Calu3 (cell line): ENCODE measurements around the gene CEP170B. TPM values are rescaled to one million over a fixed set of nuclear protein-coding genes. Genes with fewer than 3 reads are reported as not detected.

ENCODE experiments used
- BruUV-seq: library from RNA; stranded (reverse); fragments of 400-500 nt; replicated peaks from 2 replicates; lab custom pipeline; 2021; lab: Mats Ljungman, UMichigan
- CTCF ChIA-PET: fragments of 300-600 bp; sonication (Branson Sonifier 250); formaldehyde crosslinking; loops from one replicate; lab custom pipeline; 2022; ENCODE audit warnings: antibody characterized with exemption; lab: Charles Lee
- DNase-seq: peaks from one replicate; pipeline ENCODE4 v3.0.0; 2022
- H3K27ac Mint-ChIP-seq: one replicate; pipeline ENCODE4 v1.8.0; 2022; ENCODE audit warnings: mixed read lengths; ENCODE audit not compliant: unreplicated experiment
- H3K27me3 Mint-ChIP-seq: one replicate; pipeline ENCODE4 v1.8.0; 2022; ENCODE audit warnings: mixed read lengths; ENCODE audit not compliant: unreplicated experiment
- H3K36me3 Mint-ChIP-seq: one replicate; pipeline ENCODE4 v1.8.0; 2022; ENCODE audit warnings: mild to moderate bottlenecking, moderate library complexity, mixed read lengths; ENCODE audit not compliant: insufficient read depth, unreplicated experiment
- H3K4me1 Mint-ChIP-seq: one replicate; pipeline ENCODE4 v1.8.0; 2022; ENCODE audit warnings: mild to moderate bottlenecking, low read depth, mixed read lengths; ENCODE audit not compliant: unreplicated experiment
- H3K4me3 Mint-ChIP-seq: one replicate; pipeline ENCODE4 v1.8.0; 2022; ENCODE audit warnings: mild to moderate bottlenecking, low read depth, moderate library complexity, mixed read lengths; ENCODE audit not compliant: unreplicated experiment
- H3K9me3 Mint-ChIP-seq: one replicate; pipeline ENCODE4 v1.8.0; 2022; ENCODE audit warnings: low read depth, mixed read lengths; ENCODE audit not compliant: unreplicated experiment
- intact Hi-C: fragments of 100-400 bp; cut with micrococcal nuclease; formaldehyde crosslinking; loops from one replicate; pipeline ENCODE4 v1.10.0; 2022; ENCODE audit not compliant: unreplicated experiment
- total RNA-seq: library from RNA; stranded (reverse); gene quantifications from 2 replicates; pipeline ENCODE4 v1.2.3, GENCODE V29; 2022
- TF ChIP-seq, protein P1 (sequence below): fragments of 200-600 bp; IDR thresholded peaks from one replicate; pipeline ENCODE4 v1.8.0; 2022; ENCODE audit warnings: antibody characterized with exemption; ENCODE audit not compliant: unreplicated experiment

The CEP170B gene
- total RNA-seq, 1 experiment from 2014 or later = 60.2 TPM

DNA sequence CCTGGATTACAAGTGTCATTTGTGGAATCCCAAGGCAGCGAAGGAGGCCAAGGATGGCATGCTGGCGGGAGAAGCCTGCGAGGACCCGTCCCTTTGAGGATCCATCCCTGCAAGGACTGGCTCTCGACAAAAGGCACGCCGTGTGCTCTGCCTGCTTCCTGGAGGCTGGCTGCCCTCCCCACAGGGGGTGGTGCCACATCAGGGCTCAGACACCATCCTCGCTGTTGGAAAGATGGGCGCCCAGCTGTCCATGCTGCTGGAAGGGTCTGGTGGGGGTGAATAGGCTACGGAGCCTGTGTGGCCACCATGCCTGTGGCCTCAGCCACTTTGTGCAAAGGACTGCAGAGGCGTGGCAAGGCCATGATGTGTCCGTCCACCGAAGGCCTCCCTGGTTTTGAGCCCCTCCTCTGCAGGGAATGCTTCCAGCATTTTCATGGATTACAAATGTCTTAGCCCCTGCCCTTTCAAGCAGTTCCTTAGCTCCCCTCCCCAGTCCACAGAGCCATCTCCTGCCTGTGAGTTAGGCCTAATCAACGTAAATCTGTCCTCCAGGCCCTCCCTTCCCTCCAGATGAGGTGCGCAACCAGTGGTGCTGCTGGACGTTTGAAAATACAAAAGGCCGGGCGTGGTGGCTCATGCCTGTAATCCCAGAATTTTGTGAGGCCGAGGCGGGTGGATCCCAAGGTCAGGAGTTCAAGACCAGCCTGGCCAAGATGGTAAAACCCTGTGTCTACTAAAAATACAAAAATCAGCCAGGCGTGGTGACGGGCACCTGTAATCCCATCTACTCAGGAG lies 42.0 kb upstream of the CEP170B start:
- intact Hi-C loops = no loop called here
- no TSS peak for BruUV-seq
- Mint-ChIP-seq H3K36me3 (peaks cover 30% of the 10 kb centered on the region), H3K27ac (no peak overlapping the region), H3K4me1 (peaks cover 9% of the 10 kb centered on the region), H3K27me3 (peaks cover 27% of the 10 kb centered on the region), H3K9me3 (peaks cover 7% of the 10 kb centered on the region), H3K4me3 (no peak overlapping the region)
- no peak for DNase-seq
- CTCF ChIA-PET = no interaction called here
- TF ChIP-seq, protein P1, sequence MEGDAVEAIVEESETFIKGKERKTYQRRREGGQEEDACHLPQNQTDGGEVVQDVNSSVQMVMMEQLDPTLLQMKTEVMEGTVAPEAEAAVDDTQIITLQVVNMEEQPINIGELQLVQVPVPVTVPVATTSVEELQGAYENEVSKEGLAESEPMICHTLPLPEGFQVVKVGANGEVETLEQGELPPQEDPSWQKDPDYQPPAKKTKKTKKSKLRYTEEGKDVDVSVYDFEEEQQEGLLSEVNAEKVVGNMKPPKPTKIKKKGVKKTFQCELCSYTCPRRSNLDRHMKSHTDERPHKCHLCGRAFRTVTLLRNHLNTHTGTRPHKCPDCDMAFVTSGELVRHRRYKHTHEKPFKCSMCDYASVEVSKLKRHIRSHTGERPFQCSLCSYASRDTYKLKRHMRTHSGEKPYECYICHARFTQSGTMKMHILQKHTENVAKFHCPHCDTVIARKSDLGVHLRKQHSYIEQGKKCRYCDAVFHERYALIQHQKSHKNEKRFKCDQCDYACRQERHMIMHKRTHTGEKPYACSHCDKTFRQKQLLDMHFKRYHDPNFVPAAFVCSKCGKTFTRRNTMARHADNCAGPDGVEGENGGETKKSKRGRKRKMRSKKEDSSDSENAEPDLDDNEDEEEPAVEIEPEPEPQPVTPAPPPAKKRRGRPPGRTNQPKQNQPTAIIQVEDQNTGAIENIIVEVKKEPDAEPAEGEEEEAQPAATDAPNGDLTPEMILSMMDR = no peak

DNA sequence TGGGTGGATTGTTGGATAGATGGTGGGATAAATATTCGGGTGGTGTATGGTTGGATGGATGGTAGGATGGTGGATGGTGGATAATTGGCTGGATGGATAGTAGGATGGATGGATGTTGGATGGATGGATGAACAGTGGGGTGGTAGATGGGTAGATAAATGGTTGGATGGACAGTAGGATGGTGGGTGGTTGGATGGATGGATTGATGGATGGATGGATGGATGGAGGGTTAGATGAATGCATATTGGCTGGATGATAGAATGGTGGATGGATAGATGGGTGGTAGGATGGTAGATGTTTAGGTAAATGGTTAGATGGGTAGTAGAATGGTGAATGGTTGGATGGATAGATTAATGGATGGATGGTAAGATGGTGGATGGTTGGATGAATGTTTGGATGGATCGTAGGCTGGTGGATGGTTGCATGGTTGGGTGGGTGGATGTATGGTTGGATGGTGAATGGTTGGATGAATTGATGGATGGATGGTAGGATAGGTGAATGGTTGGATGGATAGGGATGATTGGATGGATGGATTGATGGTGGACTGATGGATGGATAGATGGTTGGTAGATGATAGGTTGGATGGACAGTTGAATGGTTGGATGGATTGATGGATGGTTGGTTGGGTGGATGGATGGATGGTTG lies 40.6 kb upstream of the CEP170B start:
- intact Hi-C loops = no loop called here
- peaks cover 7% of the 10 kb centered on the region for H3K9me3 Mint-ChIP-seq
- no peak overlapping the region for H3K27ac Mint-ChIP-seq
- no TSS peak for BruUV-seq
- DNase-seq = no peak
- CTCF ChIA-PET = no interaction called here
- peak overlapping the region; percentile 76 for H3K4me3 Mint-ChIP-seq
- H3K4me1 Mint-ChIP-seq = peaks cover 9% of the 10 kb centered on the region
- TF ChIP-seq, protein P1 = no peak
- H3K36me3 Mint-ChIP-seq = peaks cover 30% of the 10 kb centered on the region
- peaks cover 27% of the 10 kb centered on the region for H3K27me3 Mint-ChIP-seq

DNA sequence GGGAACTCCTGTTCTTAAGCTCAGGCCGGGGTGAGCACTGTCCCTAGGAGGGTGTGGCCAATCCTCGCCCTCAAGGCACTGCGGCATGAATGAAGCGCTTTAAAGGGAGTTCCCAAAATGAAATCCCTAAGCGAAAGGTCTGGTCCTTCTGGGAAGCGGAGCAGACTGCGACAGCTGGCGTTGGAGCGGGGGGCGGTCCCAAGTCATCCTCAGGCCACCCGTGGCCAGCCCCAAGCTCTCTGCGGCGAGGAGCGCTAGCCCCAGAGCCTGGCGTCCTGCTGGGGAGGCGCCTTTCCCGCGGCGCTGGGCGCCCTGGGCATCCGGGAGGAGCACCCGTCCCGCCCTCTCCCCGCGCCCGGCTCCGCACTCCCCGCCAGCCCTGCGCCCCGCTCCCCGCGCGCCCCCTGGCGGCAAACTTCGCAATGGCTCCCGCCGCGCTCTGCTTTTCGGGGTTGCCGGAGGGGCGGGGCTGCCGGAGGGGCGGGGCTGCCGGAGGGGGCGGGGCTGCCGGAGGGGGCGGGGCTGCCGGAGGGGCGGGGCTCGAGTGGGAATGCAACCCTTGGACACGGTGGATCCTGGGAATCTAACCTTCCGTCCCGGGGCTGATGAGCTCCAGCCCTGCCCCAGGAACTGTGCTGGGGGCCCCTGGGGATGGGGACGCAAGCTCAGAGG lies 38.7 kb upstream of the CEP170B start:
- peak overlapping the region; percentile 76 for H3K4me3 Mint-ChIP-seq
- H3K36me3 Mint-ChIP-seq = peaks cover 30% of the 10 kb centered on the region
- H3K9me3 Mint-ChIP-seq = peaks cover 7% of the 10 kb centered on the region
- DNase-seq = peak; percentile 96
- peaks cover 9% of the 10 kb centered on the region for H3K4me1 Mint-ChIP-seq
- TF ChIP-seq, protein P1 = peak; percentile 56
- intact Hi-C loops = loop anchor here (1.0 kb wide), 1 partner anchor 58 kb away; no protein-coding TSS in a partner anchor
- no TSS peak for BruUV-seq
- CTCF ChIA-PET = interaction anchor here (0.6 to 1.2 kb wide), 3 partner anchors 25 to 58 kb away, joined by 3 to 13 read pairs (median 3); partner anchors contain the start of gene ZBTB42
- no peak overlapping the region for H3K27ac Mint-ChIP-seq
- peaks cover 27% of the 10 kb centered on the region for H3K27me3 Mint-ChIP-seq

DNA sequence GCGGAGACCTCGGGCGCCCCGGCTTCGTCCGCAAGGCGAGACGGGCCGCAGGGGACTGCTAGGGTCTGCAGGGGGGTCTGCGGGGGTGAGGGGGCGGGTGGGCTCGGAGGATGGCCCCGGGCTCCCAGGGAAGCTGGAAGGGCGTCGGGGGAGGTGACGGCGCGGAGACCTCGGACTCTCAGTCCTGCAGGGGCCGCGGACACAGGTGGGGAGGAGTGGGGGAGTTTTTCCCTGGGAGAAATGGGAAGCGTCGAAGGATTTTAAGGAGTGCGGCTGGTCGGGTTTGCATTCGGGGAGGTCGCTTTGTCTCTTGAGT lies 38.2 kb upstream of the CEP170B start:
- Mint-ChIP-seq H3K9me3 (peaks cover 7% of the 10 kb centered on the region), H3K4me1 (peaks cover 9% of the 10 kb centered on the region), H3K4me3 (peak overlapping the region; percentile 76), H3K27me3 (peaks cover 27% of the 10 kb centered on the region), H3K27ac (no peak overlapping the region), H3K36me3 (peaks cover 30% of the 10 kb centered on the region)
- no peak for DNase-seq
- intact Hi-C loops = loop anchor here (1.0 kb wide), 1 partner anchor 59 kb away; no protein-coding TSS in a partner anchor
- BruUV-seq = no TSS peak
- TF ChIP-seq, protein P1 = no peak
- CTCF ChIA-PET = interaction anchor here (0.6 to 1.0 kb wide), 2 partner anchors 26 to 58 kb away, joined by 3 read pairs; partner anchors contain the start of gene ZBTB42
